HG03135 (cell line): Measurements from ENCODE around the gene DPYD.

Experiments used
- ATAC-seq: cut with Tn5 transposase; IDR thresholded peaks from one replicate; pipeline ENCODE4 v1.9.1; 2021; ENCODE audit warnings: mild to moderate bottlenecking, moderate library complexity; ENCODE audit not compliant: unreplicated experiment

The DPYD gene

DNA sequence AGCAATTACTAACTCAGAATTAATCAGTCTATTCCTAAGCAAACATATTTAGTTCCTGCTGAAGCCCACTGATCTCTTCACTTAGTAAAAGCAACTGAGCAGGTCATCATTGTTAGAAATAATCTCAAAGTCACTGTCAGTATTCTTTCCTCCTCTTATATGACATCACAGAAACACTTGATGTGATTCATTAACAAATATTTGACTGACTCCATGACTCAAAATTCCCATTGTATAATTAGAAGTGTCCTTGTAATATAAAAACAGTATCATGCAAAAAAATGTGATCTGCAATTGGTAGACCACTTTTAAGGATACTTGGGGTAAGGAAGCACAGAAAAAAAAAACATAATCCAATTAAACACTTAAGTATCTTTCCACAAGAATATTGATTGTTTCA, 194.4 kb downstream of the DPYD start:
- ATAC-seq: no peak

DNA sequence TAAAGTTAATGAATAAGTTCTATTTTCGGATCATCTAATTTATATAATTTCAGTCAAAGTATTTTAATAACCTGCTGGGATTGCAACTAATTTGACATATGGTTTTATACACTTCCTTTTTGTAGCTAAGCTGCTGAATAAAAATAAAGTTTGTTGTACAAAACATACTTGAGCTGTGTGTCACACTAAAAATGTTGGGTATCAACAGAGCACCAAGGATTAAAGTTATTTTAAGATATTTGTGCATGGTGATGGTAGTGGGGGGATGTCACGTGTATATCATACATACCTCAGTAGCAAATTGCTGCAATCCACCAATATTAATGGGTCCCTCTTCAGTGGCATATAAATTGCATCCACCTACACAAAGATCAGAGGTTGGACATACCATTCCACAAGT, 199.6 kb downstream of the DPYD start:
- ATAC-seq: no peak

DNA sequence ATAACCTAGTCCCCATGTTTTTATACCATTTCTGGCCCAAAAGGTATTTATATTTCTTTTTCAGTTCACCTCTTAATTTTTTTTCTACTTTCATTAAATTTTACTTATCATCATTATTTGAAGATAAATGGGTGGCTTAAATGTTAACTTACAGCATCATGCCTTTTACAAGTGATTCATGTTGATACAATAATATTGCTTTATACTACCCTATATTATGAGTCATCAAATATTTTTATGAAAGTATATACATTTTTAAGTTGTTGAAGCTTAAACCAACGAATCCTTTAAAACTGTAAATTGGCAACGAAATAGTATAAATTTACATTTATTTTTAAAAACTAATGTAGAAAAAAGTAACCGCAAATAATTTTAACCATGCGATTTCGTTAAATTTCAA, 207.9 kb downstream of the DPYD start:
- ATAC-seq: no peak

DNA sequence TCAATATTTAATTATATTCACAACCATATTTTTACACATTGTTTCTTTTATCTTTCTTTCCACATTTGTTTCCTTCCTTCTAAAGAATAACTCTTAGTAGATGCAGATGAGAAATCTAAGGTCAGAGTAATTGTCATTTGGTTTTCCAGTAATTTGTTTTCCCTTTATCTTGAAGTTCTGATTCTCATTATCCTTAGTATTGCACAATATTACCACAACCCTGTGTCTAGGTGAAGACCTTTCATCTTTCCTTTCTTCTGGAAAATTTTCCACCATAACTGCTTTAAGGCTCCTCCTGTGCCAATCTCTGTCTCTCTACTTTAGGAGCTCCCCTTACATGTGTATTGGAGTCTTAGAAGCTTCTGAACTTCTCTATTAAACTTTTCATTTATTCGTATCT, 209.0 kb downstream of the DPYD start:
- no peak for ATAC-seq

DNA sequence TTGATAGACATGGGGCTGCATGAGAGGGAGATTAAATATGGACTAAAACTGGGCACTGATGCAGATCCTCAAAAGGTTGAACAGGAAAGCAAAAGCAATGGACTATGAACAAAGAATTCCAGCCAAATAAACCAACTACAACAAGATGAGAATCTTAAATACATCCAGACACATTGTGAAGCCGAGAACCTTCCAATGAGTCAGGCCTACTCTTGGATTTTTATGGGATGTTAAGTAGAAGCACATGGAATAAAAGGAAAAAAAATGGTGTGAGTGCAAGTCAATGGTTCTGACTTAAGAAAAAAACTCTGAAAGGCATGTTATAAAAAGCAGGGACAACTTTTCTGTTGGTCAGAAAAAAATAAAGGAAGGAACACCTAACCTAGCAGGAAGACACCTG, 227.2 kb downstream of the DPYD start:
- ATAC-seq: no peak

DNA sequence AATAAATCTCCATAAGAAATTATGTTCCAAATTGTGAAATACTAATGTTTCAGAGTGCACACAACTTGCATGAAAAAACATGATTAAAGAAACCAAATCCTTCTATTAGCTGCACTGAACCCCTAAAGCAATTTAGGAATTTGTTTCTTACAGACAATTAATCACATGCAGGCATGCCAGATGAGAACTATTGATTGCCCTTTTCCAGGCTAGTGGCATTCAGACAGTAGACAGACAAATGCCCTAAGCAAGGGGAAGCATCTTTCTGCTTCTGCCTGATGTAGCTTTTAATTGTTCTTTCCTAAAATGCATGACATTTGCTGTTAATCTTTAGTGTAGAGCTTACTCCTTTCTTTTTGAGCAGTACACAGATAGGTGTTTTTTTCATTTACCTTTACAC, 229.5 kb downstream of the DPYD start:
- no peak for ATAC-seq

DNA sequence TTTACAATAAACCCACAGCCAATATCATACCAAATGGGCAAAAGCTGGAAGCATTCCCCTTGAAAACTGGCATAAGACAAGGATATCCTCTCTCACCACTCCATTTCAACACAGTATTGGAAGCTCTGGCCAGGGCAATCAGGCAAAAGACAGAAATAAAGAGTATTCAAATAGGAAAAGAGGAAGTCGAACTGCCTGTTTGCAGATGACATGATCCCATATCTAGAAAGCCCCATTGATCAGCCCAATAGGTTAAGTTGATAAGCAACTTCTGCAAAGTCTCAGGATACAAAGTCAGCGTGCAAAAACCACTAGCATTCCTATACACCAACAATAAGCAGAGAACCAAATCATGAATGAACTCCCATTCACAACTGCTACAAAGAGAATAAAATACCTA, 235.5 kb downstream of the DPYD start:
- no peak for ATAC-seq

DNA sequence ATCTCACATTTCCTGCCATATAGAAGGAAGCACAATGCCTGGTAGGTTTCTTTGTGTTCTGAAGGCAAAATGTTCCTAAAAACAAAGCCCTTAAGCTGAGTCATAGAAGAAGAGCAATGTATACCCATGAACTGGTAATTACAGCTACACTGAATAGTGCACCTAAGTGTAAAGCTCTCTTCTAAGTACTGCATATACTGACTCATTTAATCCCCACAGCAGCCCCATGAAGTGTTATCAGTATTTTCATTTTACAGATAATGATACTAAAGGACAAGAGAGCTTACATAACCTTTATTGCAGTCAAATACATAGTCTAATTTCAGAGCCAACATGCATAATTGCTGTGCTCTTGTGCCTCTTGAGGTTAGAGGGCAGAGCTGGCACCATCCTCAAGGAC, 239.9 kb downstream of the DPYD start:
- ATAC-seq: no peak

DNA sequence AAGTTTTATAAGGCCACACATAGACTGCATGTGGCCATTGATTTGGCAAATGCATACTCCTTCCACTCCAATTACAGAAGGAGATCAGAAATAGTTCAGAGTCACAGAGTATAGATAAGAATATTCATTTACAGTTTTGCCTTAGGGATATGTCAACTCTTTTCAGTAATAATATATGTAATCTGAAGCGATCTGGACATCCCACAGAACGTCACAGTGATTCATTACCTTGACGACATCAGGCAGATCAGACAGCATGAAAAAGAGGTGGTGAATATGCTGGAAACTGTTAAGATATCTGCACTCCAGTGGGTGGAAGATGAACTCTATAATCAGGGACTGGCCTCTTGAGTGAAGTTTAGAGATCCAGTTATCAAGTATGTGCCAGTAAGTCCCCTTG, 240.4 kb downstream of the DPYD start:
- no peak for ATAC-seq

DNA sequence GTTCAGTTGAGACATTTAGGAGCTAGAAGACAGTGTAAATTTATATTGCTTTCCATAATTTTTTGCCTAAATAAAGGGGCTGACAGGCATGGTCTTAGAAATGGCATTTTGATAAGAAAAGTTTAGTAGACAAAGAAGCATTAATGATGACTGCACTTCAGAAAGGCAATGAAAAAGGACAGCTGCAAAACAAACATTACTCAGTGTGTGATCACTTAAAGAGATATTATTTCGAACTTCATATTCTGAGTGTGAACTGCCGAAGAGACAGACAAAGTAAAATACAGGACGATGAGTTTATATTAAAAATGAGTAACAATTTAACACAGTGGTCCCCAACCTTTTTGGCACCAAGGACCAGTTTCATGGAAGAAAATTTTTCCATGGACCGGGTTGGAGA, 243.1 kb downstream of the DPYD start:
- ATAC-seq: no peak

DNA sequence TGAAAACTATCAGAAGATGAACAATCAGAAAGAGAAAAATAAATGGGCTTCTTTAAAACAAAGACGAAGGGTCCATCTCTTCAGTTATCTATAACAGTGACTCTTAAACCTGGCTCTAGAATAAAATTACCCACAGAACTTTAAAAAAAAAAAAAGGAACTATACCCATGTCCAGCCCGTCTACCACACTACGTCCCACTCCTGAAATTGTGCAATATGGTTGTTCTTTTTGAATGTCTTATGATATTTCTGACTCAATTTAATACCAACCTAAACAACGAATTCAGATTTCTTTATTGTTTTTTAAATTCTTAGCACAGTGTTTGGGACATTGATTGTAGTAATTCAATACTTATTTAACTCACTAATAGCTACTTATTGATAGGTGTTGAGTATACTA, 246.3 kb downstream of the DPYD start:
- ATAC-seq: no peak

DNA sequence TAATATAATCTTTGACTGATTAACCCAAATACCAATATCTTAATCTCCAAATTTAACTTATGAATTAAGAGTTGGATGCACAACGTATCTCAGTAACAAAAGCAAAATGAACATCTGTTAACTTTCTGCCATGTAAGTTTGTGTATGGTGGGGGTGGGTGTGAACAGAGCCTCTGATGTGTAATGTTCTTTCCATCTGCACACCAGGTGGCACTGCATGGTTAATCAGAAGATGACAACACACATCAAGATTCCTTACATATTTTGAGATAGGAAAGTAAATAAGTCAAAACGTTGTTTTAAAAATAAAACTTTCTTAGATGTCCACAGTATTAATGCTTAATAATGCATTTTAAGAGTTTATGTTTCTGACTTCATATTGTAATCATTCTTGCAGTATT, 251.9 kb downstream of the DPYD start:
- ATAC-seq: no peak

DNA sequence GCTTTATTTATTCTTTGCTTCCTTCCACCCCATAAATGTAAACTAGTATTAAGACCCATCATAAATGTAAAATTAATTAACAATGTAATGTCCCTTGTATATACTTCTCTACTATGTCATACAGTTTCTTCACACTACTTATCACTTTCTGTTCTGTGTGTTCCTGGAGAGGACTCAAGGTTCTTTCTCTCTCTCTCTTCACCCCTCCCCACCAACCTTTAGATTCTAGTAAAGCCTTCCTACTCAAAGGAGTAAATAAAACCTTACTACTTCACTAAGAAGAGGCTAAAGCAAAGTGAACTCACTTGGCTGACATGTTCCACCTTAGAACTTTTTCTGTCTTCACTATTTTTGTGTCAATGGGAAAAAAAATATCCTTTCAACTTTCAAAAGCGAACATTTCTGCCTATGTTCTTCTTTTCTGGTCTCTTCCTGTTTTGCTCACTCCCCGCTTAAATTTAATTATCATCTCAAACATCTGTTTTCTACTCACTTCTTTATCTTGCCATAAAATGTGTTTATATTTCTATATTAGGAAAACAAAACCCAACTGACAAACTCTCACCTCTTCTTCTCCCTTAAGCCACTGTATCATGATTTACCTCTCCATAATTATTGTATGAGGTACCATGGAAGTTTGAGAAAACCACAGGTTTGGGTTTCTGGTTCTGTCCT, 260.3 kb downstream of the DPYD start:
- no peak for ATAC-seq

DNA sequence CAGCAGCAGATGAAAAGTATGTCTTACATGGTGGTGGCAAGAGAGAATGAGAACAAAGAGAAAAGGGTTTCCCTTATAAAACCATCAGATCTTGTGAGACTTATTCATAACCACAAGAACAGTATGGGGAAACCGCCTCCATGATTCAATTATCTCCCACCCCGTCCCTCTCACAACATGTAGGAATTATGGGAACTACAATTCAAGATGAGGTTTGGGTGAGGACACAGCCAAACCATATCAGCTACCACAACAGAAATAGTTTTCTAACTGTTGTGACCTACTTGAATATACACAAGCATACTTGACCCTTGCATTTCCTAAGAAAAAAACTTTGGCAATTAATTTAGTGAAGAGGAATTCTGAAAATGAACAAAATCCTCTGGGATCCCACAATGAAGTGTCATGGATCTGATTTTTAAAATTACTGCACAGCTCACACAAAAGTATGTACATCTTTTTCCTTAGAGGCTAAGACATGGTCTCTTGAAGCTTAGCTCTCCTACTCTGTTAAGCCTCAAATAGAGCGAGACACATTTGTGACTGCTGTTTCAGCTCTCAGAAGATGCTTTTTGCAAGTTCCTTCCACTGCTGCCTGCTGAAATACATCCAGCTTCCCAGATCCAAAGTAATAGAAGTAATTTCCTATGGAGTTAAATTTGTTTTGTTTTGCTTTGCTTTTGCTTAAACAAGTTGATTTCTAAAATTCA, 265.8 kb downstream of the DPYD start:
- ATAC-seq: no peak

DNA sequence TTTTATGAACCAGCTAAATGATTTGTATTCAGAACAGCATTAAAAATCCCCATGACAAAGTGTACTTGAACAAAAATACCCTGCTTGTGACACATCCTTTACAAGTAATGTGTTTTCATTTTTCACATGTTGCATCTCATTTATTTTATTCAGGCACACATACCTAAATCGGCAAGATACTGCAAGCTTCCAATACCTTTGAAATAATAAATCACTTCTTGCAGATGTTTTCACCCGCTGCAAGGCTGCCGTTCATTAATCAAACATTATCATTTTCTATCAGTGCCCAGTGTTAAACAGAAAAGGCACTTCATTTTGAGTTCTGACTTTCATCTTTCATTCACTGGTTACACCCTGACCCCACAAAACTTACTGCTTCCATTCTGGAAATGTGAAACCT, 269.6 kb downstream of the DPYD start:
- no peak for ATAC-seq

DNA sequence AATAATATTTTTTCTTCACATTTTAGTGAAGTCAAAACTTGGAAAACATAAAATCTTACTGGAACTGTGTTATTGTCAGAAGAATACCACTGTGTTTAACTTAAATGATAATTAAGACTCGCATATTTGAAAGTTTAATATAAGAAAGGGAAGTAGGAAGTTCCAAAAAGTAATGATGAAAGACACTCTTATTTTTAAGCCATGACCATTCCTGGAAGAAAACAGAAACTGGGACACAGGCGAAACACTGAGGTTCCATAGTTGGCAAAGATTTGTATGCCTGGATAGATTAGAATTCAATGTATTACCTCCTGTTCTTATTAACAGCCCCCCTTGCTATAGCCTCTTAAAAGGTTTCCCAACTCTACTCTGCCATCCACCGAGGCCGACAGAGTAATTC, 271.2 kb downstream of the DPYD start:
- ATAC-seq: no peak

DNA sequence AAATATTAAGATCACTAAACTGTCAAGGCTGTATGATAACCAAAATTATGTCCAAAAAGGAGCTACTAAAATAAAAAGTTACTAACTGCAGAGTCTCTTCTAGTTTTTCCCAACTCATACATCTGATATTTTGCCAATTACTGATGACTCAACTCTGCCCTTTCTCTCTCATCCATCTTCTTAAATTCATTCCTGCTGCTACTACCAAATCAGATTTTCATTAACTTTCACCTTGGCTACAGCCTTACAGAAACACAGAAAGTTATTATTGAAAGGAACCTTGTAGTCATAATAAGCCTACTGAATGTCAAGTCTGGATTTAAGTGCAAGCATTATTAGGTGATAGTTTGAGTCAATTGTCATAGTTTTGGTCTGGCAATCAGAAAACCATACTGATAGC, 273.1 kb downstream of the DPYD start:
- ATAC-seq: no peak

DNA sequence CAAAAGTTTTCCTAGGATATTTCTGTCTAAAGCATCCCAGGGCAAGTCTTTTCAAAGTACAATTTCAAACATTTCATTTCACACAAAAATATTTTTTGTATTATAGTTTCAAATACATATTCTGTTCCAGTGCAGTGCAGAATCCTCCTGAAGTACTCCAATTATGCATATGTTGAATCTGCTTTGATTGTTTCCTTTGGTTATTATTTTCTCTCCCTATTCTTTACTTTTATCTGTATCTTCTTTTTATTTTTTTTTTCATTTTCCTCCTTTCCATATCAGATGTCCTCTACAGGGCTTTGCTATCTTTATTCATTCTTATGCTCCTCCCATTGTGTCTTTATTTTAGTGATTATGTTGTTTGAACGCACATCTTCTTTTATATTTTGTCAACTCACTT, 274.8 kb downstream of the DPYD start:
- ATAC-seq: no peak

DNA sequence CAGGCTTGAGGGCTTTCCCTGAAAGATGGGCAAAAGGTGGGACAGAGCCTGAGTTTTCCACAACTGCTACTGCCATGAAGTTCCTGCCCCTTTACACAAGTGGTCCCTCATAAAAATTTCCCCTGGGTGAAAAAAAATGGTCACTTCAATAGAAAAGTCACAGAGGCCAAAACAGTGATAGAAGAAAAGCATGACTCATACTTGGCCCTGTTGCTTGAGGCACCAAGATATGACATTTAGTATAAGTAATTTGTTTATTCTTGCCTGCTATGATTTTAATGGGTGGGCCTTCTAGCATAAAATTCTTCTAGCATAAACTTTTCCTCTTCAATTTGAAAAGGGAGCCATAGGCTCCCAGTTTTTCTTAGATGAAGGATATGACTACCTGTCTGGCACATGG, 280.2 kb downstream of the DPYD start:
- ATAC-seq: no peak

DNA sequence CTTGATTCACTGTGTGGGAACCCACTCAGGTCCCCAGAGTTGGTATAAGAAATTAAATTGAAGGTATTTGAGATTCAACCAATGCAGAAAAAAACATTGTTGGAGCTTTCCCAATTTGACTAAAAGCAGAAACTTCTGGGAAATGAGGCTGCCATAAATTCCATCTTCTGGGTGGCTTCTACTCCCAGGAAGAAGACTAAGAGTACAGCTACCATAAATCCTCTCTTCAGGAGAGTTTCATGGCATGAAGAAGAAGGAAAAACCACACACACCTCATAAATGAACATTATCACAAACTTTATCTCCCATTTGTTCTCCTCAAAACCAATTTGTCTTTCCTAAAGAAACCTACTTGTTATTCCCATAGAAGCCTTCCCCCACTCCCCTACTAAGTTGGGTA, 283.9 kb downstream of the DPYD start:
- ATAC-seq: no peak

DNA sequence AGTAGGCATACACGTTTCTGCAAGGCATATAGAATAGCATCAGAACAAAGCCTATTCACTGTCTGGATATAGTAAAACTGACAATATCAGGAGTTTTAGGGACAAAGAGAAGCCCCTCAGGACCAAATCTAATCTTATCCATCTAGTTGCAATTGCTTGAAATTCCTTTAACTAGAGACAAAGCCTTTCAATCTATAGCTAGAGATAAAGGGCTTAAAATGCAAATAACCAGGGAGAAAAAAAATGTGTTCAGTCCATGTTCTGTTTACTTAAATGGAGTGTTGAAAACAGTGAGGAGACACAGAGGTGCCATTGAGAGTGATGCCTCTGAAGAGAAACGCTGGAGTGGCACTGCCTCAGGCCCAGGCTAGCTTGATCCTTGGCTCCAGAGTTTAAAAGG, 286.1 kb downstream of the DPYD start:
- no peak for ATAC-seq

DNA sequence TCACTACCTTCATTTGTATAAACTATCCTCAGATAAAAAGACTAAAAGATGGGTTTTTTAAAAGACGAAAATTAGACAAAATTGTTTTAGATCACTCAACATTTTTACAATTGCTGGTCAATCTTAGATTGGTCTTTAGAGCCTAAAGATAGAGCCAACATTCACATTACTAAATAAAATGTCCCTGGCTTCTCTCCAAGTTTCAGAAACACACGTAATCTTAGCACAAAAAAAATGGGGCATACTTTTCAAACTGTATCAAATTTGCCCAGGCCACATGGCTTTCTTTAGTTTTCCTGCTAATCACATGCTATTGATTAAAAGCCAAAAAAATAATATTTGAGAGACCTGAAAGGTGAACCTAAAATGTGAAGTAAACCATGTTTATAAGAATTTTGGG, 288.1 kb downstream of the DPYD start:
- ATAC-seq: no peak

DNA sequence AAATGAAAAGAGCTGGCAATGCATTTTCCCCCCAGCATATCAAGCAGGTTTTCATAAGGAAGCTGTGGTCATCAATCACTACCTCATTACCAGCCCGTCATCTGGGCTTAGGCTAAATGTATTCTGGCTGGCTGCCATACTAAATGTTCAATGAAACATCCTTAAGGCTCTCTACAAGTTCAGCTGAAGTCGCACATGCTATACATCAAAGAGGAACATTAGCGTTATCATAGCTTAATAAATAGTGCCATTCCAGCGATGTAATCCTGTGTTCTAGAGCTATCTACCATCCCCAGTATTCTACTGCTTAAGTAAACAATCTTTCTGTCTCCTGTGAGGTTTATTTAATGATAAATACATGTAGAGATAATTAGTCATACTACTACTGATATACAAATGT, 288.8 kb downstream of the DPYD start:
- ATAC-seq: no peak
